ENCODE results near the gene RBFOX1.

GRCh38 chr16:7458144-7458543, 125.5 kb downstream of the RBFOX1 start:
- TF ChIP-seq, protein P1, sequence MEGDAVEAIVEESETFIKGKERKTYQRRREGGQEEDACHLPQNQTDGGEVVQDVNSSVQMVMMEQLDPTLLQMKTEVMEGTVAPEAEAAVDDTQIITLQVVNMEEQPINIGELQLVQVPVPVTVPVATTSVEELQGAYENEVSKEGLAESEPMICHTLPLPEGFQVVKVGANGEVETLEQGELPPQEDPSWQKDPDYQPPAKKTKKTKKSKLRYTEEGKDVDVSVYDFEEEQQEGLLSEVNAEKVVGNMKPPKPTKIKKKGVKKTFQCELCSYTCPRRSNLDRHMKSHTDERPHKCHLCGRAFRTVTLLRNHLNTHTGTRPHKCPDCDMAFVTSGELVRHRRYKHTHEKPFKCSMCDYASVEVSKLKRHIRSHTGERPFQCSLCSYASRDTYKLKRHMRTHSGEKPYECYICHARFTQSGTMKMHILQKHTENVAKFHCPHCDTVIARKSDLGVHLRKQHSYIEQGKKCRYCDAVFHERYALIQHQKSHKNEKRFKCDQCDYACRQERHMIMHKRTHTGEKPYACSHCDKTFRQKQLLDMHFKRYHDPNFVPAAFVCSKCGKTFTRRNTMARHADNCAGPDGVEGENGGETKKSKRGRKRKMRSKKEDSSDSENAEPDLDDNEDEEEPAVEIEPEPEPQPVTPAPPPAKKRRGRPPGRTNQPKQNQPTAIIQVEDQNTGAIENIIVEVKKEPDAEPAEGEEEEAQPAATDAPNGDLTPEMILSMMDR (IDR thresholded peaks at IDR 0.05) = no peak
- TF ChIP-seq POLR2A (IDR thresholded peaks at IDR 0.05) = no peak
